Measurements from ENCODE around the gene TMEM243. TPM values are rescaled to one million over a fixed set of nuclear protein-coding genes. Genes with fewer than 3 reads are reported as not detected.

The TMEM243 gene
- total and polyA plus RNA-seq, 2 experiments from 2014 or later, result 44.5 to 82.5 TPM

- Histone ChIP-seq H2AFZ (no peak overlapping the region), H3K79me2 (replicated peaks; ENCODE audit: insufficient read depth) (peaks cover 56% of the 10 kb centered on the region), H4K20me1 (replicated peaks; ENCODE audit: insufficient read depth) (peaks cover 21% of the 10 kb centered on the region), H3K4me3 (peak overlapping the region; percentile 99; the same call in 1 of the 2 replicates), H3F3A (replicated peaks; ENCODE audit: low read depth) (no peaks in the 10 kb centered on the region), H3K27ac (ENCODE audit: low read depth) (0 out of 2 replicates have a peak overlapping the region, but pooled peaks have one; percentile 61), H3K9me2 (ENCODE audit: insufficient read depth) (no peaks in the 10 kb centered on the region), H3K36me3 (ENCODE audit: insufficient read depth) (no peaks in the 10 kb centered on the region), H3K4me1 (ENCODE audit: insufficient read depth) (peaks cover 14% of the 10 kb centered on the region), H3K4me2 (peak overlapping the region; percentile 96), H3K27me3 (ENCODE audit: insufficient read depth) (peaks cover 26% of the 10 kb centered on the region)
- H3K27me3 Mint-ChIP-seq (ENCODE audit: insufficient read depth, low read depth, poor library complexity), result peaks cover 17% of the 10 kb centered on the region
- H3K4me1 Mint-ChIP-seq, result peaks cover 21% of the 10 kb centered on the region
- TF ChIP-seq ETS1 (IDR thresholded peaks at IDR 0.05) (no peak), POLR2AphosphoS5 (IDR thresholded peaks at IDR 0.05; ENCODE audit: low read depth) (no peak), ZNF331 (CRISPR knock-in tag; IDR thresholded peaks at IDR 0.05; ENCODE audit: low read depth) (no peak), NANOG (IDR thresholded peaks at IDR 0.05; ENCODE audit: borderline replicate concordance) (no peak), EZH2 (IDR thresholded peaks at IDR 0.05; ENCODE audit: low read depth, unreplicated experiment) (no peak), EZH2phosphoT487 (IDR thresholded peaks at IDR 0.05; ENCODE audit: unreplicated experiment) (no peak), JUNB (IDR thresholded peaks at IDR 0.05; ENCODE audit: unreplicated experiment) (no peak), ZNF114 (CRISPR knock-in tag; IDR thresholded peaks at IDR 0.05) (no peak), STAT1 (IDR thresholded peaks at IDR 0.05; ENCODE audit: unreplicated experiment) (no peak), CREB1 (CRISPR knock-in tag; IDR thresholded peaks at IDR 0.05; ENCODE audit: low read depth) (no peak)
- TF ChIP-seq, protein P1, sequence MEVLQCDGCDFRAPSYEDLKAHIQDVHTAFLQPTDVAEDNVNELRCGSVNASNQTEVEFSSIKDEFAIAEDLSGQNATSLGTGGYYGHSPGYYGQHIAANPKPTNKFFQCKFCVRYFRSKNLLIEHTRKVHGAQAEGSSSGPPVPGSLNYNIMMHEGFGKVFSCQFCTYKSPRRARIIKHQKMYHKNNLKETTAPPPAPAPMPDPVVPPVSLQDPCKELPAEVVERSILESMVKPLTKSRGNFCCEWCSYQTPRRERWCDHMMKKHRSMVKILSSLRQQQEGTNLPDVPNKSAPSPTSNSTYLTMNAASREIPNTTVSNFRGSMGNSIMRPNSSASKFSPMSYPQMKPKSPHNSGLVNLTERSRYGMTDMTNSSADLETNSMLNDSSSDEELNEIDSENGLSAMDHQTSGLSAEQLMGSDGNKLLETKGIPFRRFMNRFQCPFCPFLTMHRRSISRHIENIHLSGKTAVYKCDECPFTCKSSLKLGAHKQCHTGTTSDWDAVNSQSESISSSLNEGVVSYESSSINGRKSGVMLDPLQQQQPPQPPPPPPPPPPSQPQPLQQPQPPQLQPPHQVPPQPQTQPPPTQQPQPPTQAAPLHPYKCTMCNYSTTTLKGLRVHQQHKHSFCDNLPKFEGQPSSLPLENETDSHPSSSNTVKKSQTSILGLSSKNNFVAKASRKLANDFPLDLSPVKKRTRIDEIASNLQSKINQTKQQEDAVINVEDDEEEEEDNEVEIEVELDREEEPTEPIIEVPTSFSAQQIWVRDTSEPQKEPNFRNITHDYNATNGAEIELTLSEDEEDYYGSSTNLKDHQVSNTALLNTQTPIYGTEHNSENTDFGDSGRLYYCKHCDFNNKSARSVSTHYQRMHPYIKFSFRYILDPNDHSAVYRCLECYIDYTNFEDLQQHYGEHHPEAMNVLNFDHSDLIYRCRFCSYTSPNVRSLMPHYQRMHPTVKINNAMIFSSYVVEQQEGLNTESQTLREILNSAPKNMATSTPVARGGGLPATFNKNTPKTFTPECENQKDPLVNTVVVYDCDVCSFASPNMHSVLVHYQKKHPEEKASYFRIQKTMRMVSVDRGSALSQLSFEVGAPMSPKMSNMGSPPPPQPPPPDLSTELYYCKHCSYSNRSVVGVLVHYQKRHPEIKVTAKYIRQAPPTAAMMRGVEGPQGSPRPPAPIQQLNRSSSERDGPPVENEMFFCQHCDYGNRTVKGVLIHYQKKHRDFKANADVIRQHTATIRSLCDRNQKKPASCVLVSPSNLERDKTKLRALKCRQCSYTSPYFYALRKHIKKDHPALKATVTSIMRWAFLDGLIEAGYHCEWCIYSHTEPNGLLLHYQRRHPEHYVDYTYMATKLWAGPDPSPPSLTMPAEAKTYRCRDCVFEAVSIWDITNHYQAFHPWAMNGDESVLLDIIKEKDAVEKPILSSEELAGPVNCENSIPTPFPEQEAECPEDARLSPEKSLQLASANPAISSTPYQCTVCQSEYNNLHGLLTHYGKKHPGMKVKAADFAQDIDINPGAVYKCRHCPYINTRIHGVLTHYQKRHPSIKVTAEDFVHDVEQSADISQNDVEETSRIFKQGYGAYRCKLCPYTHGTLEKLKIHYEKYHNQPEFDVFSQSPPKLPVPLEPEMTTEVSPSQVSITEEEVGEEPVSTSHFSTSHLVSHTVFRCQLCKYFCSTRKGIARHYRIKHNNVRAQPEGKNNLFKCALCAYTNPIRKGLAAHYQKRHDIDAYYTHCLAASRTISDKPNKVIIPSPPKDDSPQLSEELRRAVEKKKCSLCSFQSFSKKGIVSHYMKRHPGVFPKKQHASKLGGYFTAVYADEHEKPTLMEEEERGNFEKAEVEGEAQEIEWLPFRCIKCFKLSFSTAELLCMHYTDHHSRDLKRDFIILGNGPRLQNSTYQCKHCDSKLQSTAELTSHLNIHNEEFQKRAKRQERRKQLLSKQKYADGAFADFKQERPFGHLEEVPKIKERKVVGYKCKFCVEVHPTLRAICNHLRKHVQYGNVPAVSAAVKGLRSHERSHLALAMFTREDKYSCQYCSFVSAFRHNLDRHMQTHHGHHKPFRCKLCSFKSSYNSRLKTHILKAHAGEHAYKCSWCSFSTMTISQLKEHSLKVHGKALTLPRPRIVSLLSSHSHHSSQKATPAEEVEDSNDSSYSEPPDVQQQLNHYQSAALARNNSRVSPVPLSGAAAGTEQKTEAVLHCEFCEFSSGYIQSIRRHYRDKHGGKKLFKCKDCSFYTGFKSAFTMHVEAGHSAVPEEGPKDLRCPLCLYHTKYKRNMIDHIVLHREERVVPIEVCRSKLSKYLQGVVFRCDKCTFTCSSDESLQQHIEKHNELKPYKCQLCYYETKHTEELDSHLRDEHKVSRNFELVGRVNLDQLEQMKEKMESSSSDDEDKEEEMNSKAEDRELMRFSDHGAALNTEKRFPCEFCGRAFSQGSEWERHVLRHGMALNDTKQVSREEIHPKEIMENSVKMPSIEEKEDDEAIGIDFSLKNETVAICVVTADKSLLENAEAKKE (CRISPR knock-in tag; IDR thresholded peaks at IDR 0.05), result no peak
- TF ChIP-seq, protein P2, sequence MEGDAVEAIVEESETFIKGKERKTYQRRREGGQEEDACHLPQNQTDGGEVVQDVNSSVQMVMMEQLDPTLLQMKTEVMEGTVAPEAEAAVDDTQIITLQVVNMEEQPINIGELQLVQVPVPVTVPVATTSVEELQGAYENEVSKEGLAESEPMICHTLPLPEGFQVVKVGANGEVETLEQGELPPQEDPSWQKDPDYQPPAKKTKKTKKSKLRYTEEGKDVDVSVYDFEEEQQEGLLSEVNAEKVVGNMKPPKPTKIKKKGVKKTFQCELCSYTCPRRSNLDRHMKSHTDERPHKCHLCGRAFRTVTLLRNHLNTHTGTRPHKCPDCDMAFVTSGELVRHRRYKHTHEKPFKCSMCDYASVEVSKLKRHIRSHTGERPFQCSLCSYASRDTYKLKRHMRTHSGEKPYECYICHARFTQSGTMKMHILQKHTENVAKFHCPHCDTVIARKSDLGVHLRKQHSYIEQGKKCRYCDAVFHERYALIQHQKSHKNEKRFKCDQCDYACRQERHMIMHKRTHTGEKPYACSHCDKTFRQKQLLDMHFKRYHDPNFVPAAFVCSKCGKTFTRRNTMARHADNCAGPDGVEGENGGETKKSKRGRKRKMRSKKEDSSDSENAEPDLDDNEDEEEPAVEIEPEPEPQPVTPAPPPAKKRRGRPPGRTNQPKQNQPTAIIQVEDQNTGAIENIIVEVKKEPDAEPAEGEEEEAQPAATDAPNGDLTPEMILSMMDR (conservative IDR thresholded peaks at IDR 0.05; ENCODE audit: low read depth in 2 of 2), result no peak
- TF ChIP-seq, protein P3, sequence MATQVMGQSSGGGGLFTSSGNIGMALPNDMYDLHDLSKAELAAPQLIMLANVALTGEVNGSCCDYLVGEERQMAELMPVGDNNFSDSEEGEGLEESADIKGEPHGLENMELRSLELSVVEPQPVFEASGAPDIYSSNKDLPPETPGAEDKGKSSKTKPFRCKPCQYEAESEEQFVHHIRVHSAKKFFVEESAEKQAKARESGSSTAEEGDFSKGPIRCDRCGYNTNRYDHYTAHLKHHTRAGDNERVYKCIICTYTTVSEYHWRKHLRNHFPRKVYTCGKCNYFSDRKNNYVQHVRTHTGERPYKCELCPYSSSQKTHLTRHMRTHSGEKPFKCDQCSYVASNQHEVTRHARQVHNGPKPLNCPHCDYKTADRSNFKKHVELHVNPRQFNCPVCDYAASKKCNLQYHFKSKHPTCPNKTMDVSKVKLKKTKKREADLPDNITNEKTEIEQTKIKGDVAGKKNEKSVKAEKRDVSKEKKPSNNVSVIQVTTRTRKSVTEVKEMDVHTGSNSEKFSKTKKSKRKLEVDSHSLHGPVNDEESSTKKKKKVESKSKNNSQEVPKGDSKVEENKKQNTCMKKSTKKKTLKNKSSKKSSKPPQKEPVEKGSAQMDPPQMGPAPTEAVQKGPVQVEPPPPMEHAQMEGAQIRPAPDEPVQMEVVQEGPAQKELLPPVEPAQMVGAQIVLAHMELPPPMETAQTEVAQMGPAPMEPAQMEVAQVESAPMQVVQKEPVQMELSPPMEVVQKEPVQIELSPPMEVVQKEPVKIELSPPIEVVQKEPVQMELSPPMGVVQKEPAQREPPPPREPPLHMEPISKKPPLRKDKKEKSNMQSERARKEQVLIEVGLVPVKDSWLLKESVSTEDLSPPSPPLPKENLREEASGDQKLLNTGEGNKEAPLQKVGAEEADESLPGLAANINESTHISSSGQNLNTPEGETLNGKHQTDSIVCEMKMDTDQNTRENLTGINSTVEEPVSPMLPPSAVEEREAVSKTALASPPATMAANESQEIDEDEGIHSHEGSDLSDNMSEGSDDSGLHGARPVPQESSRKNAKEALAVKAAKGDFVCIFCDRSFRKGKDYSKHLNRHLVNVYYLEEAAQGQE (IDR thresholded peaks at IDR 0.05; ENCODE audit: unreplicated experiment), result no peak
- DNase-seq (ENCODE audit: low spot score) (no peak), ATAC-seq (no peak)
- H3K27ac Mint-ChIP-seq, result no peak overlapping the region
- H3K36me3 Mint-ChIP-seq (ENCODE audit: low read depth), result peaks cover 7% of the 10 kb centered on the region; the same call in 2 of the 3 replicates
- H3K4me3 Mint-ChIP-seq, result peak overlapping the region; percentile 93
- peaks cover 3% of the 10 kb centered on the region; the same call in 2 of the 3 replicates for H3K9me3 Mint-ChIP-seq
These were observed 1.4 kb downstream of the TMEM243 start for GRCh38 chr7:87217983-87218653.

Data from GM23338 (cell line).